DND-41 (cell line): ENCODE measurements around the gene ID1.
"Not testable (repeated sequence)": the region's sequence is repeated elsewhere in the genome, so short reads cannot be mapped to it uniquely, and the experiment has no call there.

Experiments
- ATAC-seq: fragments of 200-7000 bp; cut with Tn5 transposase; 3 replicates; pipeline ENCODE4 v1.9.1; 2021; ENCODE audit warnings: low read depth; ENCODE audit not compliant: insufficient read depth
- DNase-seq: peaks from one replicate; pipeline ENCODE4 v3.0.0-alpha.2; 2020
- H2AFZ ChIP-seq: 2 replicates; pipeline ENCODE4 v1.6.0; 2012; ENCODE audit warnings: low read depth, low read length
- H3K27ac ChIP-seq: 2 replicates; pipeline ENCODE4 v1.5.1; 2012; ENCODE audit warnings: low read length, inconsistent platforms
- H3K27me3 ChIP-seq: fragments of 200-600 bp; sonication (generic); 2 replicates; pipeline ENCODE4 v1.6.0; 2012; ENCODE audit warnings: low read length, mild to moderate bottlenecking, inconsistent platforms; ENCODE audit not compliant: insufficient read depth, poor library complexity
- H3K36me3 ChIP-seq: 2 replicates; pipeline ENCODE4 v1.5.1; 2012; ENCODE audit warnings: low read length, inconsistent platforms; ENCODE audit not compliant: insufficient read depth
- H3K4me1 ChIP-seq: 2 replicates; pipeline ENCODE4 v1.5.1; 2012; ENCODE audit warnings: mild to moderate bottlenecking, low read length; ENCODE audit not compliant: insufficient read depth
- H3K4me2 ChIP-seq: 2 replicates; pipeline ENCODE4 v1.6.0; 2012; ENCODE audit warnings: mild to moderate bottlenecking, moderate library complexity, low read length, inconsistent platforms; ENCODE audit not compliant: insufficient read depth
- H3K4me3 ChIP-seq, 2 experiments: fragments of 200-600 bp in 1 of 2; shearing (Covaris generic) in 1 of 2; 2 replicates each; pipeline ENCODE4 v1.5.1; 2012 to 2016; ENCODE audit warnings: inconsistent platforms in 2 of 2, low read length in 2 of 2, mild to moderate bottlenecking in 2 of 2, low read depth in 1 of 2, moderate library complexity in 1 of 2
- H3K79me2 ChIP-seq: 2 replicates; pipeline ENCODE4 v1.6.0; 2012; ENCODE audit warnings: low read length, inconsistent platforms; ENCODE audit not compliant: insufficient read depth
- H3K9ac ChIP-seq: 2 replicates; pipeline ENCODE4 v1.6.0; 2012; ENCODE audit warnings: low read depth, mild to moderate bottlenecking, inconsistent platforms, low read length, moderate library complexity
- H3K9me3 ChIP-seq: 2 replicates; pipeline ENCODE4 v1.5.1; 2012; ENCODE audit warnings: low read length, moderate library complexity, mild to moderate bottlenecking, inconsistent platforms; ENCODE audit not compliant: insufficient read depth, severe bottlenecking
- H4K20me1 ChIP-seq: 2 replicates; pipeline ENCODE4 v1.6.0; 2012; ENCODE audit warnings: low read length; ENCODE audit not compliant: insufficient read depth
- CTCF ChIP-seq: IDR thresholded peaks from 2 replicates; pipeline ENCODE4 v1.5.1; 2012; ENCODE audit warnings: borderline replicate concordance, low read length, moderate library complexity, mild to moderate bottlenecking; ENCODE audit not compliant: poor library complexity, severe bottlenecking; ENCODE audit errors: extremely low read depth
- EZH2 ChIP-seq: IDR thresholded peaks from 3 replicates; pipeline ENCODE4 v1.6.1; 2012; ENCODE audit warnings: borderline replicate concordance, low read depth, mild to moderate bottlenecking, moderate library complexity, low read length, inconsistent platforms; ENCODE audit not compliant: severe bottlenecking

Gene ID1

GRCh38 chr20:31576751-31577150 lies 28.3 kb upstream of the ID1 start:
- Histone ChIP-seq H3K79me2 (no peaks in the 10 kb centered on the region), H3K9me3 (no peaks in the 10 kb centered on the region), H3K9ac (no peak overlapping the region), H3K4me1 (peaks cover 21% of the 10 kb centered on the region), H3K36me3 (no peaks in the 10 kb centered on the region), H4K20me1 (no peaks in the 10 kb centered on the region), H3K27ac (no peak overlapping the region), H3K4me3 (no peak overlapping the region), H2AFZ (no peak overlapping the region), H3K27me3 (no peaks in the 10 kb centered on the region), H3K4me2 (no peak overlapping the region)
- ATAC-seq (no peak), DNase-seq (no peak)
- TF ChIP-seq EZH2 (no peak), CTCF (no peak)

GRCh38 chr20:31577194-31577593 lies 27.9 kb upstream of the ID1 start:
- TF ChIP-seq EZH2 = no peak
- no peak for TF ChIP-seq CTCF
- H3K9me3 ChIP-seq = no peaks in the 10 kb centered on the region
- H3K79me2 ChIP-seq = no peaks in the 10 kb centered on the region
- H3K4me2 ChIP-seq = no peak overlapping the region
- no peak overlapping the region for H2AFZ ChIP-seq
- H3K36me3 ChIP-seq = no peaks in the 10 kb centered on the region
- no peaks in the 10 kb centered on the region for H3K27me3 ChIP-seq
- DNase-seq (no peak), ATAC-seq (no peak)
- H3K27ac ChIP-seq = no peak overlapping the region
- H3K4me1 ChIP-seq = peaks cover 20% of the 10 kb centered on the region
- H3K9ac ChIP-seq = no peak overlapping the region
- H3K4me3 ChIP-seq = no peak overlapping the region
- no peaks in the 10 kb centered on the region for H4K20me1 ChIP-seq

GRCh38 chr20:31578448-31579138 lies 26.5 kb upstream of the ID1 start:
- H3K4me2 ChIP-seq = no peak overlapping the region
- no peaks in the 10 kb centered on the region for H3K36me3 ChIP-seq
- H3K4me1 ChIP-seq = peaks cover 7% of the 10 kb centered on the region
- H3K4me3 ChIP-seq = no peak overlapping the region
- H3K27me3 ChIP-seq = no peaks in the 10 kb centered on the region
- DNase-seq (no peak), ATAC-seq (no peak)
- H3K79me2 ChIP-seq = no peaks in the 10 kb centered on the region
- H3K27ac ChIP-seq = no peak overlapping the region
- no peaks in the 10 kb centered on the region for H3K9me3 ChIP-seq
- H3K9ac ChIP-seq = no peak overlapping the region
- TF ChIP-seq CTCF (no peak), EZH2 (no peak)
- no peak overlapping the region for H2AFZ ChIP-seq
- H4K20me1 ChIP-seq = no peaks in the 10 kb centered on the region

- H3K79me2 ChIP-seq = no peaks in the 10 kb centered on the region
- DNase-seq (no peak), ATAC-seq (no peak)
- TF ChIP-seq CTCF = no peak
- TF ChIP-seq EZH2 = no peak
- H3K27me3 ChIP-seq = no peaks in the 10 kb centered on the region
- H3K4me1 ChIP-seq = peaks cover under 1% of the 10 kb centered on the region; the same call in 1 of the 2 replicates
- no peaks in the 10 kb centered on the region for H3K36me3 ChIP-seq
- H3K4me2 ChIP-seq = no peak overlapping the region
- H3K27ac ChIP-seq = no peak overlapping the region
- no peak overlapping the region for H2AFZ ChIP-seq
- H3K9me3 ChIP-seq = no peaks in the 10 kb centered on the region
- no peaks in the 10 kb centered on the region for H4K20me1 ChIP-seq
- no peak overlapping the region for H3K4me3 ChIP-seq
- no peak overlapping the region for H3K9ac ChIP-seq
These were observed 25.8 kb upstream of the ID1 start for GRCh38 chr20:31579245-31579644.

- not testable (repeated sequence) for H4K20me1 ChIP-seq, H3K27ac ChIP-seq, DNase-seq, H3K9ac ChIP-seq, ATAC-seq, H3K27me3 ChIP-seq, H3K4me3 ChIP-seq, H2AFZ ChIP-seq, H3K79me2 ChIP-seq, H3K4me1 ChIP-seq, H3K4me2 ChIP-seq, H3K36me3 ChIP-seq, H3K9me3 ChIP-seq
These were observed 25.0 kb upstream of the ID1 start for GRCh38 chr20:31579941-31580651.
